Measurements from ENCODE around the gene NTRK3. TPM values are rescaled to one million over a fixed set of nuclear protein-coding genes. Genes with fewer than 3 reads are reported as not detected.

The NTRK3 gene
- total and polyA plus RNA-seq, 2 of the 8 experiments (the other 6 are each of a cell fraction or from before 2014, with no cell fraction given), result 4.5 to 6.8 TPM

GRCh38 chr15:88104357-88104756 is 152.2 kb downstream of the NTRK3 start (continued):
- TF ChIP-seq USF2 (IDR thresholded peaks at IDR 0.05; ENCODE audit: low read length) (no peak), SIRT6 (IDR thresholded peaks at IDR 0.05; ENCODE audit: low read length) (no peak), MAFK (IDR thresholded peaks at IDR 0.05; ENCODE audit: low read depth, low read length) (no peak), RNF2 (IDR thresholded peaks at IDR 0.05; ENCODE audit: borderline replicate concordance, low read depth, low read length, missing control alignments, poor library complexity, severe bottlenecking) (no peak), CREB1 (IDR thresholded peaks at IDR 0.05) (no peak)
- TF ChIP-seq, protein P1, sequence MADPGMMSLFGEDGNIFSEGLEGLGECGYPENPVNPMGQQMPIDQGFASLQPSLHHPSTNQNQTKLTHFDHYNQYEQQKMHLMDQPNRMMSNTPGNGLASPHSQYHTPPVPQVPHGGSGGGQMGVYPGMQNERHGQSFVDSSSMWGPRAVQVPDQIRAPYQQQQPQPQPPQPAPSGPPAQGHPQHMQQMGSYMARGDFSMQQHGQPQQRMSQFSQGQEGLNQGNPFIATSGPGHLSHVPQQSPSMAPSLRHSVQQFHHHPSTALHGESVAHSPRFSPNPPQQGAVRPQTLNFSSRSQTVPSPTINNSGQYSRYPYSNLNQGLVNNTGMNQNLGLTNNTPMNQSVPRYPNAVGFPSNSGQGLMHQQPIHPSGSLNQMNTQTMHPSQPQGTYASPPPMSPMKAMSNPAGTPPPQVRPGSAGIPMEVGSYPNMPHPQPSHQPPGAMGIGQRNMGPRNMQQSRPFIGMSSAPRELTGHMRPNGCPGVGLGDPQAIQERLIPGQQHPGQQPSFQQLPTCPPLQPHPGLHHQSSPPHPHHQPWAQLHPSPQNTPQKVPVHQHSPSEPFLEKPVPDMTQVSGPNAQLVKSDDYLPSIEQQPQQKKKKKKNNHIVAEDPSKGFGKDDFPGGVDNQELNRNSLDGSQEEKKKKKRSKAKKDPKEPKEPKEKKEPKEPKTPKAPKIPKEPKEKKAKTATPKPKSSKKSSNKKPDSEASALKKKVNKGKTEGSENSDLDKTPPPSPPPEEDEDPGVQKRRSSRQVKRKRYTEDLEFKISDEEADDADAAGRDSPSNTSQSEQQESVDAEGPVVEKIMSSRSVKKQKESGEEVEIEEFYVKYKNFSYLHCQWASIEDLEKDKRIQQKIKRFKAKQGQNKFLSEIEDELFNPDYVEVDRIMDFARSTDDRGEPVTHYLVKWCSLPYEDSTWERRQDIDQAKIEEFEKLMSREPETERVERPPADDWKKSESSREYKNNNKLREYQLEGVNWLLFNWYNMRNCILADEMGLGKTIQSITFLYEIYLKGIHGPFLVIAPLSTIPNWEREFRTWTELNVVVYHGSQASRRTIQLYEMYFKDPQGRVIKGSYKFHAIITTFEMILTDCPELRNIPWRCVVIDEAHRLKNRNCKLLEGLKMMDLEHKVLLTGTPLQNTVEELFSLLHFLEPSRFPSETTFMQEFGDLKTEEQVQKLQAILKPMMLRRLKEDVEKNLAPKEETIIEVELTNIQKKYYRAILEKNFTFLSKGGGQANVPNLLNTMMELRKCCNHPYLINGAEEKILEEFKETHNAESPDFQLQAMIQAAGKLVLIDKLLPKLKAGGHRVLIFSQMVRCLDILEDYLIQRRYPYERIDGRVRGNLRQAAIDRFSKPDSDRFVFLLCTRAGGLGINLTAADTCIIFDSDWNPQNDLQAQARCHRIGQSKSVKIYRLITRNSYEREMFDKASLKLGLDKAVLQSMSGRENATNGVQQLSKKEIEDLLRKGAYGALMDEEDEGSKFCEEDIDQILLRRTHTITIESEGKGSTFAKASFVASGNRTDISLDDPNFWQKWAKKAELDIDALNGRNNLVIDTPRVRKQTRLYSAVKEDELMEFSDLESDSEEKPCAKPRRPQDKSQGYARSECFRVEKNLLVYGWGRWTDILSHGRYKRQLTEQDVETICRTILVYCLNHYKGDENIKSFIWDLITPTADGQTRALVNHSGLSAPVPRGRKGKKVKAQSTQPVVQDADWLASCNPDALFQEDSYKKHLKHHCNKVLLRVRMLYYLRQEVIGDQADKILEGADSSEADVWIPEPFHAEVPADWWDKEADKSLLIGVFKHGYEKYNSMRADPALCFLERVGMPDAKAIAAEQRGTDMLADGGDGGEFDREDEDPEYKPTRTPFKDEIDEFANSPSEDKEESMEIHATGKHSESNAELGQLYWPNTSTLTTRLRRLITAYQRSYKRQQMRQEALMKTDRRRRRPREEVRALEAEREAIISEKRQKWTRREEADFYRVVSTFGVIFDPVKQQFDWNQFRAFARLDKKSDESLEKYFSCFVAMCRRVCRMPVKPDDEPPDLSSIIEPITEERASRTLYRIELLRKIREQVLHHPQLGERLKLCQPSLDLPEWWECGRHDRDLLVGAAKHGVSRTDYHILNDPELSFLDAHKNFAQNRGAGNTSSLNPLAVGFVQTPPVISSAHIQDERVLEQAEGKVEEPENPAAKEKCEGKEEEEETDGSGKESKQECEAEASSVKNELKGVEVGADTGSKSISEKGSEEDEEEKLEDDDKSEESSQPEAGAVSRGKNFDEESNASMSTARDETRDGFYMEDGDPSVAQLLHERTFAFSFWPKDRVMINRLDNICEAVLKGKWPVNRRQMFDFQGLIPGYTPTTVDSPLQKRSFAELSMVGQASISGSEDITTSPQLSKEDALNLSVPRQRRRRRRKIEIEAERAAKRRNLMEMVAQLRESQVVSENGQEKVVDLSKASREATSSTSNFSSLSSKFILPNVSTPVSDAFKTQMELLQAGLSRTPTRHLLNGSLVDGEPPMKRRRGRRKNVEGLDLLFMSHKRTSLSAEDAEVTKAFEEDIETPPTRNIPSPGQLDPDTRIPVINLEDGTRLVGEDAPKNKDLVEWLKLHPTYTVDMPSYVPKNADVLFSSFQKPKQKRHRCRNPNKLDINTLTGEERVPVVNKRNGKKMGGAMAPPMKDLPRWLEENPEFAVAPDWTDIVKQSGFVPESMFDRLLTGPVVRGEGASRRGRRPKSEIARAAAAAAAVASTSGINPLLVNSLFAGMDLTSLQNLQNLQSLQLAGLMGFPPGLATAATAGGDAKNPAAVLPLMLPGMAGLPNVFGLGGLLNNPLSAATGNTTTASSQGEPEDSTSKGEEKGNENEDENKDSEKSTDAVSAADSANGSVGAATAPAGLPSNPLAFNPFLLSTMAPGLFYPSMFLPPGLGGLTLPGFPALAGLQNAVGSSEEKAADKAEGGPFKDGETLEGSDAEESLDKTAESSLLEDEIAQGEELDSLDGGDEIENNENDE (IDR thresholded peaks at IDR 0.05; ENCODE audit: insufficient replicate concordance, low read length), result no peak
